Activated T-cell treated with anti-CD3 and anti-CD28 coated beads, Interleukin-2, amount 50 U/mL, for 48 hours (primary cell): ENCODE measurements around the gene NUP210.

Experiments
- DNase-seq, 2 experiments: peaks; one replicate each; pipeline ENCODE4 v3.0.0-alpha.2; 2020

Gene NUP210

DNA sequence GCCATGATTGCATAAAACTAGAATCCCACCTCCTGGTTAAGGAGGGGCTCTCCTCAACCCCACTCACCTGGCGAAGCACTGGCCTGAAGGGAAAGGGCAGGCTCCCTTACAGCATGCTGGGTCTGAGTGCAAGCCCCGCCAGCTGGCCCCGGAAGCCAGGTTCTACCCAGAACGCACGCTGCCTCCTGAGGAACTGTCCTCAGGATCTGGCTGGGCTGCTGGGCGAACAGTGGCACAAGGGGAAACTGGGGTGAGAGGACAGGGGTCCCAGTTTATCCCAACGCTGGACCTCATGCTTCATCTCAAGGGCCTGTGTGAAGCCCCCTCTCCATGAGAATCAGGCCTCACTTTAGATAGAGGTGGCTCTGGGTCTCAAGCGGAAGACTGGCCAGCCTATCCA lies 47.5 kb downstream of the NUP210 start:
- DNase-seq: no peak

GRCh38 chr3:13372126-13372525 lies 48.0 kb downstream of the NUP210 start:
- no peak for DNase-seq

GRCh38 chr3:13371100-13372075 lies 48.7 kb downstream of the NUP210 start:
- no peak for DNase-seq

GRCh38 chr3:13370609-13371008 lies 49.5 kb downstream of the NUP210 start:
- DNase-seq: no peak

DNA sequence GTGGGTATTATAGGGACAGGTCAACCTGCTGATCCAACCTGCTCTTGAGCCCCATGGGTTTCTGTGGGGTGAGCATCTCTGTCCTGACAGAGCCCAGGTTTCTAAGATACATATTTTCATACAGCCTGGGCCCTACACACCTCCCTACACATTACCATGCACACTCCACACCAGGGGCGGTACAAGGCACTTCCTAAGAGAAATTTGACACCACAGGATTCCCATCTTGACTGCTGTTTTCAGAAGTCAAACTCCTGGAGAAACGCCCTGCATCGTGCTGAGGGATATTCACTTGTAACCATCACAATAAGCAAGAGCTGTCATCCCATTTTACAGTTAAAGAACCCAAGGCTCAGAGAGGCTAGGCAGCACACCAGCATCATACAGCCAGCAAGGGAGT lies 50.1 kb downstream of the NUP210 start:
- no peak for DNase-seq

DNA sequence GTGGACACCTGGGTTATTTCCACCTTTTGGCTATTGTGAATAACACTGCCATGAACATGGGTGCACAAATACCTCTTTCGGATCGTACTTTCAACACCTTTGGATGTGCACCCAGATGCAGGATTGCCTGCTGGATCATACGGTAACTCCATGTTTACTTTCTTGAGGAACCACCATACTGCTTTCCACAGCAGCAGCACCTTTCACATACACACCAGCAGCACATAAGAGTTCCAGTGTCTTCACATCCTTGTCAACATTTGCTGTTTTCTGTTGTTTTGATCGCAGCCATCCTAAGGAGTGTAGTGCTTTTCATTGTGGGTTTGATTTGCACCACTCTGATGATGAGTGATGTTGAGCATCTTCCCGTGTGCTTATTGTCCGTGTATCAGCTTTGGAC lies 51.3 kb downstream of the NUP210 start:
- DNase-seq: no peak

DNA sequence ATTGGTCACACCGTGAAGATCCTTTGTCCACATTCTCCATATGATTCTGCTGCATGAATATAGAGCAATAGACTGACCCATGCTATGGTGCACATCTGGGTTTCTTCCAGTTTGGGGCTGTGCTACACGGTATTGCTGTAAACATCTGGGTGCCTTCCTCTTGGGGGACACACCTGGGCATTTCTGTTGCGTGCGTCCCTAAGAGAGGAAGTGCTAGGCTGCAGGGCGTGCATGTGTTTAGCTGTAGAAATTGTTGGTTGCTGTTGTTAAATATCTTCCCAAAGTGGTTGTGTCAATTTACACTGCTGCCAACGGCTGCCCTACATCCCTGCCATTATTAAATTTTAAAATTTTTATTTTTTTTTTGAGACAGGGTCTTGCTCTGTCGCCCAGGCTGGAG lies 52.4 kb downstream of the NUP210 start:
- DNase-seq: no peak

DNA sequence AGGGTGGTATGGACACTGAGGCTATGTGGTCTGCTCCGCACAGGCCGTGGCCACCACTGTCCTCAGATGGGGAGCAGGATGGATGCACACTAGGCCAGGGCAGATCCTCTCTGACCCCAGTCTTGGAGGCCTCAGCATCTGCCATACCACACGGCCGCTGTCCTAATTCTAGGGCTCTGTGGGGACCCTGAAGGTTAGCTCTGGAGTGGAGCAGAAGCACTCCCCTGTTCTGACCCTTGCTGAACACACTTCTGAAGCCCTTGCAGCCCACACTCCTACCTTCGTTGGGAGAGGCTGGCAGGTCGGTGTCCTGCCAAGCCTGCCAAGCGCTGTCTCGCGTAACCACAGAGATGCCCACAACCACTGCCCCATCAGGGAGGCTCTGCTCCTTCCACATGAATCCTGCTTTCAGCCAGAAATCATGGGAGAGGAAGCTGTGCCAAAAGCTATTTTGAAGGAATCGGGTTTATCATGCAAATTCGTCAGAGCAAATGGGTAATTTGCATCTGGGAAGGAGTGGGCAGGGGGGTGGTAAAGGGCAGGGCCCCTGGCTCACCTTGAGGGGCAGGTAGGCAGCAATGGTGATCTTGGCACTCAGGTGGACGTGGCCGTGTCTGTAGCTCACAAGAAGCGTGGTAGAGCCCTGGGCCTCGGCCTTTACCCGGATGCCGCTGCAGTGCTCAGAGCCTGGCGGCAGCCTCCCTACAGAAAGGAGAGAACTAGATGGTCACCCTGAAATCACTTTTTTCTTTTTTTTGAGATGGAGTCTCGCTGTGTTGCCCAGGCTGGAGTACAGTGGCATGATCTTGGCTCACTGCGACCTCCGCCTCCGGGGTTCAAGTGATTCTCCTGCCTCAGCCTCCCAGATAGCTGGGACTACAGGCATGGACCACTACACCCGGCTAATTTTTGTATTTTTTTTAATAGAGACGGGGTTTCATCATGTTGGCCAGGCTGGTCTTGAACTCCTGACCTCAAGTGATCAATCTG lies 54.4 kb downstream of the NUP210 start:
- DNase-seq: no peak

- DNase-seq: no peak
Measured at GRCh38 chr3:13364602-13365271, 55.4 kb downstream of the NUP210 start.

DNA sequence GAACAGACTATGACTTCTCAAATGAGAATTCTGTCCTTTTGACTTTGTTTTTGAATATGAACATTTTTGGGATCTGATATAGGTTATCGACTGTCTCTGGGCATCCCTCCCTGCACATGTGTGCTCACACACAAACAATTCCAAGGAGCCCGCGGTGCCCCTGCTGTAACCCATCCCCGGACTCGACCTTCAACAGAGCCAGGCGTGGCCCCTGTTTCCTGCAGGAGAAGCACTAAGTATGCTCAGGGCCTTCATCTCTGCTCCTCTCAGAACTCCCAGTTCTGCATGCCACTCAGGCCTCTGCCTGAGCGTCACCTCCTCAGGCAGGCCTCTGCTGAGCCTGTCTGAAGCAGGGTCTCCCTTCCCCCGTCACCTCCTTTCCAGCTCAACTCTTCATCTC lies 57.6 kb downstream of the NUP210 start:
- no peak for DNase-seq

- DNase-seq: no peak
Measured at GRCh38 chr3:13359916-13360315, 60.2 kb downstream of the NUP210 start.

GRCh38 chr3:13358643-13359042 lies 61.5 kb downstream of the NUP210 start:
- DNase-seq: no peak

DNA sequence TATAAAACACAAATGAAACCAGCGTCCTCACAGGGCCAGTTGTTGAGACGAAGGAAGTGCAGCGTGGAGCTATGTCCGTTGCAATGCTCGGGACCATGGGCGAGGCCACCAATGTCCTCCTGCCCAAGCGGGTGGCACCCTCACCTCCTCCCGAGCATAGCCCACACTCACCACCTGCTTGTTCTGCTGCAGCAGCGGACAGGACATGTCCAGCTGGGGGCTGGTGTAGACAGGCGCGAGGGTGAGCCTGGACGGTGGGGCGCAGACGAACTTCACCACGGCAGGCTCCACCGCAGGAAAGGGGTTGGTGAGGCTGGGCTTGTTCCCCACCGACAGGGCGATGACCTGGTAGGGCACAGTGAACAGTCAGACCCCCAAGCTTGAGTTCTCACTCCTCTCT lies 62.1 kb downstream of the NUP210 start:
- no peak for DNase-seq

GRCh38 chr3:13357074-13357473 lies 63.0 kb downstream of the NUP210 start:
- no peak for DNase-seq

GRCh38 chr3:13353936-13354542 lies 66.1 kb downstream of the NUP210 start:
- DNase-seq: no peak

DNA sequence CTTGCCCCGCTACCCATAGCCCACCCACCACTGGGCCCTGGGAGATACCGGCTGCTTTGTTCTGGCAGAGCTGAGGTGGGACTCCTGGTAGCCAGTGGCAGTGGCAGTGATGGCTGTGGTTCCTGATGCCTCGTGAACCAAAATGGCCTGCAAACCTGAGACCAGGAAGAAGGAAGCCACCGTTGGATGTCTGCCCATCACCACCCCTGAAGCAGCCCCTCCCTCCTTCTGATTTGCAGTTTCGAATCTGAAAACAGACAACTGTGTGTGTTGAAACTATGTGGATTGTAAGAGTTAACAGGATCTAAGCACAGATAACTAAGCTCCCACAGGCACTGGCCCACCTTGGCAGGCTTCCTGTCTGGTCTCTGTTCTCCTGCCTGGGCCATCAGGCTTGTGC lies 66.6 kb downstream of the NUP210 start:
- no peak for DNase-seq

DNA sequence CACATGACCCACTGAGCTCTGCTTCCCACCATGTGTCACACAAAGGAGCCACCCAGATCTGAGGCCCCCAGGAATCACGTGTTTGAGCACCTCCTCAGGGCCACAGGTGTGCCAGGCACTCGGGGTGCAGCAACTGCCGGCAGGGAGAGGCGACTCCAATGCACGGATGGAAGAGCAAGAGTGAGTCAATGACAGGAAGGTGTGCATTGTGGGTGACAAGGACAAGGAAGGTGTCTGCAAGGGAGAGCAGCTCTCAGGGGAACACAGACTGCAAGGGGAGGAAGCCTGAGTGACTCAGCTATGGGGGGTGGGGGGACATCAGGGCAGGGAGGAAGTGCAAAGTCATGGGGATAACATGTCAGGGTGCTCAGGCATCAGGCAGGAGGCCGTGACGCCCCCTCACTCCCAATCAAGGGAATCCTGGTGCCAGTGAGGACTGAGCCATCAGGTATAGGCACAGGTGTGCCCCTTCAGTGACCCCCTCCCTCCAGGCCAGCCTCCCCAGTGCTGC lies 67.4 kb downstream of the NUP210 start:
- DNase-seq: peak; percentile 40 to 49

GRCh38 chr3:13349823-13350222 lies 70.3 kb downstream of the NUP210 start:
- DNase-seq: no peak

DNA sequence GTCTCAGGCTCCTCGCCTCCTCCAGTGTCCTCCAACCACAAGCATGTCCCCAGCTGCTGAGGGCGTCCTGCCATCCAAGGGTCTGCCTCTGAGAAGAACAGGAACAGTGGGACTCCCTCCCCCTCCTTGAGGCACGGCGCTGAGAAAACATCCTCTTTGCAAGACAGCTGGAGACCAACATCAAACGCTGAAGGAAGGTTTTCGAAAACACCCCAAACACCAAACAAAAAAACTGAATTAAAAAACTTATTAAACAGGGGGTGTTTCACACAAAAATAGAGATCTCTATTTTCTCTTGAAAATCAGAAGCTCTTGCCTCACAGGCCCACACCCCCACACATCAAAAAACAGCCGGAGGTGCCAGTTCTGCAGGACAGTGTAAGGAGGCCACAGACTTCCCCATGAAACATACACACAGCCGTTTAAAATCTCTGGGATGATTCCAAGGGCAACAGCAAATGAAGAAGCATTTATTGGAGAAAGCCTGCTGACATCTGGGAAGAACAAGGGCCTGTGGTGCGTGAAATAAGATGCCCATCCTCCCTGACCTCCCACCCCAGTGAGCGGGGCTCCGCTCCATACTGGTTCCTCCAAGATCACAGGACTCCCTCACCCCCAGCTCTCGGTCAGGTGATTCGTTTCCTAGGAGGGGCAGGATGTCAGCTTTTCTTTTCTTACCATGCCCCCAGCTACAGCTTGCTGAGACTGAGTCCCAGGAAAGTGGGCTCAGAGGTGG lies 71.3 kb downstream of the NUP210 start:
- DNase-seq: no peak

GRCh38 chr3:13348100-13348499 lies 72.0 kb downstream of the NUP210 start:
- DNase-seq: no peak

- no peak for DNase-seq
Measured at GRCh38 chr3:13347390-13347950, 72.7 kb downstream of the NUP210 start.
